ENCODE results near the gene OR6F1.
"Not testable (repeated sequence)": the region's sequence is repeated elsewhere in the genome, so short reads cannot be mapped to it uniquely, and the experiment has no call there.

The OR6F1 gene

GRCh38 chr1:247716546-247716945 is at the start of gene OR6F1:
Gene OR6F1, minus strand, starts transcription at chr1:247716646. Its CDS starts 3,891 bp downstream, at chr1:247712755.
- DNase-seq: no peak

- no peak for DNase-seq
These were observed 44.0 kb upstream of the OR6F1 start, which contains the start of gene OR1C1 for GRCh38 chr1:247760456-247760855. Gene OR1C1, minus strand, starts transcription at chr1:247760556. Its CDS starts 2,150 bp downstream, at chr1:247758406.

GRCh38 chr1:247754311-247754710 is 37.9 kb upstream of the OR6F1 start:
- not testable (repeated sequence) for DNase-seq

- no peak for DNase-seq
These were observed 33.4 kb upstream of the OR6F1 start for GRCh38 chr1:247749870-247750269.

GRCh38 chr1:247748041-247748440 is 31.6 kb upstream of the OR6F1 start, which contains the start of gene OR14A2:
Gene OR14A2, minus strand, starts transcription at chr1:247748141.
- DNase-seq: no peak

- DNase-seq: no peak
These were observed 31.2 kb upstream of the OR6F1 start for GRCh38 chr1:247747616-247748015.

- DNase-seq: no peak
These were observed 30.0 kb upstream of the OR6F1 start for GRCh38 chr1:247746391-247746935.

- DNase-seq: not testable (repeated sequence)
These were observed 25.8 kb upstream of the OR6F1 start for GRCh38 chr1:247742215-247742760.

- DNase-seq: no peak
These were observed 25.3 kb upstream of the OR6F1 start for GRCh38 chr1:247741756-247742155.

GRCh38 chr1:247740721-247741120 is 24.3 kb upstream of the OR6F1 start:
- no peak for DNase-seq

GRCh38 chr1:247738315-247738714 is 21.9 kb upstream of the OR6F1 start, which contains the start of gene OR14K1:
Gene OR14K1, plus strand, starts transcription at chr1:247738615. Its CDS starts 0 bp downstream, at chr1:247738615.
- no peak for DNase-seq

- no peak for DNase-seq
These were observed 4.8 kb upstream of the OR6F1 start for GRCh38 chr1:247721222-247721621.

- DNase-seq: no peak
These were observed 2.7 kb downstream of the OR6F1 start for GRCh38 chr1:247713753-247714152.

GRCh38 chr1:247710681-247711080 is 5.8 kb downstream of the OR6F1 start:
- not testable (repeated sequence) for DNase-seq

GRCh38 chr1:247701338-247701737 is 15.1 kb downstream of the OR6F1 start:
- peak; percentile 50 for DNase-seq

GRCh38 chr1:247681288-247681897 is 35.1 kb downstream of the OR6F1 start:
- DNase-seq: peak; percentile 94

- no peak for DNase-seq
These were observed 36.3 kb downstream of the OR6F1 start for GRCh38 chr1:247680171-247680570.

- no peak for DNase-seq
These were observed 36.8 kb downstream of the OR6F1 start, which contains the start of gene OR13G1 for GRCh38 chr1:247679639-247680038. Gene OR13G1, minus strand, starts transcription at chr1:247679739. Its CDS starts 6,698 bp downstream, at chr1:247673041.

- DNase-seq: no peak
These were observed 47.2 kb downstream of the OR6F1 start for GRCh38 chr1:247669225-247669624.
